Activated naive CD4-positive, alpha-beta T cell treated with anti-CD3 and anti-CD28 coated beads, Interleukin-2, amount 50 U/mL, for 72 hours (primary cell): ENCODE results near the gene ASMT. TPM values are rescaled to one million over a fixed set of nuclear protein-coding genes. Genes with fewer than 3 reads are reported as not detected.

Source experiments
- ATAC-seq, 2 donors: fragments of 150-1000 bp; cut with Tn5 transposase; 2 replicates each; pipeline ENCODE4 v1.10.0; 2021; ENCODE audit warnings: mild to moderate bottlenecking in 2 of 2, moderate library complexity in 2 of 2
- DNase-seq, 2 donors: peaks; one replicate each; pipeline ENCODE4 v3.0.0; 2021 to 2022; ENCODE audit warnings: low spot score in 2 of 2
- H3K27ac Mint-ChIP-seq, 2 donors: one replicate each; pipeline ENCODE4 v1.8.0; 2022; ENCODE audit warnings: mild to moderate bottlenecking in 2 of 2, mixed read lengths in 2 of 2
- H3K36me3 Mint-ChIP-seq, 2 donors: one replicate each; pipeline ENCODE4 v1.8.0; 2022; ENCODE audit warnings: mixed read lengths in 2 of 2
- H3K9me3 Mint-ChIP-seq, 2 donors: one replicate each; pipeline ENCODE4 v1.8.0; 2022; ENCODE audit warnings: mixed read lengths in 2 of 2
- total RNA-seq, 2 donors: library from RNA; stranded (reverse); gene quantifications; one replicate each; pipeline ENCODE4 v1.2.3, GENCODE V29; 2022

The ASMT gene
- total RNA-seq, 2 donors from 2014 or later: 1.1 TPM; not detected in 1

- H3K27ac Mint-ChIP-seq: peak overlapping the region in 1 of 2 donors; percentile 95
Observed at GRCh38 chrX:1593286-1594271, 21.3 kb upstream of the ASMT start.

GRCh38 chrX:1595711-1596060 is 19.2 kb upstream of the ASMT start:
- H3K27ac Mint-ChIP-seq: no peak overlapping the region
- DNase-seq (no peak), ATAC-seq (no peak)
- H3K36me3 Mint-ChIP-seq: peaks cover 30 to 38% of the 10 kb centered on the region in 2 donors
- H3K9me3 Mint-ChIP-seq: no peaks in the 10 kb centered on the region

More at GRCh38 chrX:1593286-1594271, 21.3 kb upstream of the ASMT start:
- Mint-ChIP-seq H3K9me3 (no peaks in the 10 kb centered on the region), H3K36me3 (peaks cover 18 to 32% of the 10 kb centered on the region in 2 donors)
- DNase-seq (peak in 1 of 2 donors; percentile 56), ATAC-seq (no peak)

GRCh38 chrX:1596676-1597344 is 18.0 kb upstream of the ASMT start:
- ATAC-seq (no peak), DNase-seq (no peak)
- Mint-ChIP-seq H3K27ac (no peak overlapping the region), H3K36me3 (peaks cover 36 to 40% of the 10 kb centered on the region in 2 donors), H3K9me3 (no peaks in the 10 kb centered on the region)

GRCh38 chrX:1597345-1598020 is 17.4 kb upstream of the ASMT start:
- peaks cover 42 to 44% of the 10 kb centered on the region in 2 donors for H3K36me3 Mint-ChIP-seq
- DNase-seq: peak in 1 of 2 donors; percentile 49
- ATAC-seq: no peak
- no peak overlapping the region for H3K27ac Mint-ChIP-seq
- H3K9me3 Mint-ChIP-seq: no peaks in the 10 kb centered on the region

GRCh38 chrX:1598021-1598875 is 16.6 kb upstream of the ASMT start:
- Mint-ChIP-seq H3K36me3 (peaks cover 37 to 38% of the 10 kb centered on the region in 2 donors), H3K9me3 (no peaks in the 10 kb centered on the region), H3K27ac (no peak overlapping the region)
- ATAC-seq (no peak), DNase-seq (peak in 1 of 2 donors; percentile 53)

GRCh38 chrX:1598876-1599790 is 15.7 kb upstream of the ASMT start:
- Mint-ChIP-seq H3K9me3 (no peaks in the 10 kb centered on the region), H3K36me3 (peaks cover 29 to 41% of the 10 kb centered on the region in 2 donors), H3K27ac (peak overlapping the region in 1 of 2 donors; percentile 50)
- ATAC-seq: no peak
- DNase-seq: peak in 1 of 2 donors; percentile 49

- Mint-ChIP-seq H3K27ac (no peak overlapping the region), H3K36me3 (peaks cover 26 to 41% of the 10 kb centered on the region in 2 donors), H3K9me3 (no peaks in the 10 kb centered on the region)
- ATAC-seq (peak in 1 of 2 donors; percentile 19), DNase-seq (peak in 1 of 2 donors; percentile 50)
Observed at GRCh38 chrX:1599791-1600405, 15.0 kb upstream of the ASMT start.

GRCh38 chrX:1600406-1601050 is 14.3 kb upstream of the ASMT start:
- no peak overlapping the region for H3K27ac Mint-ChIP-seq
- DNase-seq (peak in 1 of 2 donors; percentile 53), ATAC-seq (no peak)
- H3K36me3 Mint-ChIP-seq: peaks cover 19 to 36% of the 10 kb centered on the region in 2 donors
- no peaks in the 10 kb centered on the region for H3K9me3 Mint-ChIP-seq

- no peaks in the 10 kb centered on the region for H3K9me3 Mint-ChIP-seq
- peak in 1 of 2 donors; percentile 56 for DNase-seq
- no peak for ATAC-seq
- H3K27ac Mint-ChIP-seq: peak overlapping the region in 1 of 2 donors; percentile 22
- peaks cover 16 to 36% of the 10 kb centered on the region in 2 donors for H3K36me3 Mint-ChIP-seq
Observed at GRCh38 chrX:1601051-1601767, 13.7 kb upstream of the ASMT start.

- ATAC-seq: no peak
- Mint-ChIP-seq H3K9me3 (no peaks in the 10 kb centered on the region), H3K36me3 (peaks cover 16 to 36% of the 10 kb centered on the region in 2 donors), H3K27ac (peak overlapping the region in 1 of 2 donors; percentile 22)
- peak in 1 of 2 donors; percentile 28 for DNase-seq
Observed at GRCh38 chrX:1601768-1602085, 13.1 kb upstream of the ASMT start.

GRCh38 chrX:1602299-1602698 is 12.6 kb upstream of the ASMT start:
- H3K9me3 Mint-ChIP-seq: no peaks in the 10 kb centered on the region
- no peak overlapping the region for H3K27ac Mint-ChIP-seq
- H3K36me3 Mint-ChIP-seq: peaks cover 16 to 36% of the 10 kb centered on the region in 2 donors
- ATAC-seq (no peak), DNase-seq (no peak)

- H3K36me3 Mint-ChIP-seq: peaks cover 9 to 18% of the 10 kb centered on the region in 2 donors
- no peak overlapping the region for H3K27ac Mint-ChIP-seq
- no peaks in the 10 kb centered on the region for H3K9me3 Mint-ChIP-seq
- ATAC-seq (no peak), DNase-seq (no peak)
Observed at GRCh38 chrX:1606496-1606895, 8.4 kb upstream of the ASMT start.

- DNase-seq (no peak), ATAC-seq (peak; percentile 16 to 28)
- Mint-ChIP-seq H3K9me3 (no peaks in the 10 kb centered on the region), H3K27ac (peak overlapping the region in 1 of 2 donors; percentile 57), H3K36me3 (no peaks in the 10 kb centered on the region)
Observed at GRCh38 chrX:1609311-1609710, 5.5 kb upstream of the ASMT start.

GRCh38 chrX:1609762-1610161 is 5.1 kb upstream of the ASMT start:
- Mint-ChIP-seq H3K9me3 (no peaks in the 10 kb centered on the region), H3K27ac (peak overlapping the region in 1 of 2 donors; percentile 57), H3K36me3 (no peaks in the 10 kb centered on the region)
- ATAC-seq (no peak), DNase-seq (no peak)
